ENCODE measurements around the gene DCST1.

- TF ChIP-seq CTCF (IDR thresholded peaks at IDR 0.05) (no peak), POLR2A (IDR thresholded peaks at IDR 0.05) (no peak)
These were observed 39.4 kb upstream of the DCST1 start for GRCh38 chr1:154994269-154994587.

Data from tibial nerve (tissue), 3 donors.